PFSK-1 (cell line): ENCODE results near the gene YAE1.

Experiments used
- FOXP2 ChIP-seq: optimal IDR thresholded peaks from 2 replicates; pipeline ENCODE3; 2011; ENCODE audit warnings: borderline replicate concordance, control low read depth, inconsistent platforms; ENCODE audit not compliant: insufficient read depth; ENCODE audit errors: extremely low read length, extremely low read depth
- POLR2AphosphoS5 ChIP-seq: IDR thresholded peaks from 2 replicates; pipeline ENCODE4 v1.6.1; 2012; ENCODE audit warnings: low read depth, mild to moderate bottlenecking, control low read depth, low read length, moderate library complexity
- REST ChIP-seq, 2 experiments: IDR thresholded peaks; 2 replicates each; pipeline versions ENCODE4 v1.6.1 to v1.8.0; 2011 to 2012; ENCODE audit warnings: low read depth in 2 of 2, low read length in 2 of 2, control low read depth in 1 of 2, inconsistent platforms in 1 of 2, mild to moderate bottlenecking in 1 of 2, moderate library complexity in 1 of 2; ENCODE audit not compliant: insufficient read depth in 1 of 2
- SIN3A ChIP-seq: IDR thresholded peaks from 2 replicates; pipeline ENCODE4 v1.6.1; 2012; ENCODE audit warnings: mild to moderate bottlenecking, low read length, moderate library complexity, borderline replicate concordance; ENCODE audit not compliant: insufficient read depth
- TAF1 ChIP-seq: IDR thresholded peaks from 2 replicates; pipeline ENCODE4 v1.6.1; 2012; ENCODE audit warnings: low read length, control low read depth, borderline replicate concordance; ENCODE audit not compliant: insufficient read depth

The YAE1 gene

GRCh38 chr7:39609113-39609934, 43.1 kb downstream of the YAE1 start:
- TF ChIP-seq SIN3A (no peak), TAF1 (no peak), POLR2AphosphoS5 (no peak), REST (IDR thresholded peaks at IDR 0.05; ENCODE audit: insufficient read depth in 1 of 2, low read depth in 2 of 2, low read length in 2 of 2) (no peak), FOXP2 (no peak)

- TF ChIP-seq REST (IDR thresholded peaks at IDR 0.05; ENCODE audit: insufficient read depth in 1 of 2, low read depth in 2 of 2, low read length in 2 of 2): no peak
- no peak for TF ChIP-seq SIN3A
- no peak for TF ChIP-seq POLR2AphosphoS5
- no peak for TF ChIP-seq TAF1
- TF ChIP-seq FOXP2: no peak
These were observed 43.7 kb downstream of the YAE1 start for GRCh38 chr7:39609935-39610263.

- TF ChIP-seq POLR2AphosphoS5: no peak
- no peak for TF ChIP-seq REST (IDR thresholded peaks at IDR 0.05; ENCODE audit: insufficient read depth in 1 of 2, low read depth in 2 of 2, low read length in 2 of 2)
- TF ChIP-seq FOXP2: no peak
- no peak for TF ChIP-seq SIN3A
- no peak for TF ChIP-seq TAF1
These were observed 47.4 kb downstream of the YAE1 start for GRCh38 chr7:39613577-39613976.

GRCh38 chr7:39614299-39614698, 48.1 kb downstream of the YAE1 start:
- TF ChIP-seq REST (IDR thresholded peaks at IDR 0.05; ENCODE audit: insufficient read depth in 1 of 2, low read depth in 2 of 2, low read length in 2 of 2): no peak
- no peak for TF ChIP-seq FOXP2
- no peak for TF ChIP-seq TAF1
- TF ChIP-seq POLR2AphosphoS5: no peak
- no peak for TF ChIP-seq SIN3A
